HepG2 (cell line): Measurements from ENCODE around the gene IFIH1. TPM values are rescaled to one million over a fixed set of nuclear protein-coding genes. Genes with fewer than 3 reads are reported as not detected.
A peak's percentile ranks its signal among the peaks of the same experiment; 100 is the strongest.

ENCODE experiments used
- AKAP8 ChIP-seq: sonication (generic); formaldehyde crosslinking; IDR thresholded peaks from 2 replicates; pipeline ENCODE4 v1.5.1; 2020; ENCODE audit warnings: mild to moderate bottlenecking, missing genetic modification reagents
- BHLHE40 ChIP-seq: IDR thresholded peaks from 2 replicates; pipeline ENCODE4 v1.6.1; 2011; ENCODE audit warnings: low read length, improper control_type of control experiment
- BORCS8-MEF2B ChIP-seq: sonication (generic); formaldehyde crosslinking; IDR thresholded peaks from 2 replicates; pipeline ENCODE4 v1.8.0; 2022; ENCODE audit warnings: mild to moderate bottlenecking, missing genetic modification reagents
- ELF1 ChIP-seq: sonication (generic); formaldehyde crosslinking; IDR thresholded peaks from 2 replicates; pipeline ENCODE4 v1.4.0; 2020; ENCODE audit warnings: missing genetic modification reagents
- FOXA1 ChIP-seq, 2 experiments: fragments of 450-650 bp in 1 of 2; sonication (generic) in 1 of 2; formaldehyde crosslinking in 1 of 2; IDR thresholded peaks; 2 replicates each; pipeline versions ENCODE4 v1.4.0 to v1.6.1; 2016 to 2020; ENCODE audit warnings: missing genetic modification reagents in 1 of 2
- GZF1 ChIP-seq: sonication (generic); formaldehyde crosslinking; IDR thresholded peaks from 2 replicates; pipeline ENCODE4 v1.5.1; 2020; ENCODE audit warnings: mild to moderate bottlenecking, missing genetic modification reagents
- HIVEP1 ChIP-seq: sonication (generic); formaldehyde crosslinking; IDR thresholded peaks from 2 replicates; pipeline ENCODE4 v1.4.0; 2020; ENCODE audit warnings: mild to moderate bottlenecking, missing genetic modification reagents
- KLF15 ChIP-seq: sonication (generic); formaldehyde crosslinking; IDR thresholded peaks from 2 replicates; pipeline ENCODE4 v1.8.1; 2023; ENCODE audit warnings: borderline replicate concordance, mild to moderate bottlenecking, inconsistent platforms, missing genetic modification reagents, mixed read lengths
- MAFG ChIP-seq: sonication (generic); formaldehyde crosslinking; IDR thresholded peaks from 2 replicates; pipeline ENCODE4 v1.5.1; 2020; ENCODE audit warnings: mild to moderate bottlenecking, missing genetic modification reagents
- MIER2 ChIP-seq: IDR thresholded peaks from 2 replicates; pipeline ENCODE4 v1.6.1; 2016; ENCODE audit warnings: missing biosample characterization, missing genetic modification reagents
- NR2F6 ChIP-seq, 2 experiments: IDR thresholded peaks; 2 replicates each; pipeline ENCODE4 v1.6.1; 2016; ENCODE audit warnings: antibody characterized with exemption in 1 of 2, mild to moderate bottlenecking in 1 of 2
- RFX5 ChIP-seq: IDR thresholded peaks from 2 replicates; pipeline ENCODE4 v1.6.1; 2011; ENCODE audit warnings: low read depth, low read length, improper control_type of control experiment
- U2AF1 ChIP-seq: fragments of 200-400 bp; formaldehyde crosslinking; optimal IDR thresholded peaks from 2 replicates; pipeline ENCODE3; 2017; ENCODE audit warnings: mild to moderate bottlenecking, low read depth, low read length
- ZNF30 ChIP-seq: sonication (generic); formaldehyde crosslinking; IDR thresholded peaks from 2 replicates; pipeline ENCODE4 v1.5.0; 2020; ENCODE audit warnings: mild to moderate bottlenecking, missing genetic modification reagents
- ZNF451 ChIP-seq: sonication (generic); formaldehyde crosslinking; IDR thresholded peaks from 2 replicates; pipeline ENCODE4 v1.5.0; 2020; ENCODE audit warnings: mild to moderate bottlenecking, missing genetic modification reagents
- ZNF605 ChIP-seq: sonication (generic); formaldehyde crosslinking; IDR thresholded peaks from 2 replicates; pipeline ENCODE4 v1.8.0; 2022; ENCODE audit warnings: mild to moderate bottlenecking, missing genetic modification reagents
- ZNF7 ChIP-seq: IDR thresholded peaks from 2 replicates; pipeline ENCODE4 v1.6.1; 2016; ENCODE audit warnings: missing biosample characterization, missing genetic modification reagents
- ZNF766 ChIP-seq: sonication (generic); formaldehyde crosslinking; IDR thresholded peaks from 2 replicates; pipeline ENCODE4 v1.5.0; 2020; ENCODE audit warnings: missing genetic modification reagents, borderline replicate concordance
- ZZZ3 ChIP-seq: sonication (generic); formaldehyde crosslinking; IDR thresholded peaks from 2 replicates; pipeline ENCODE4 v1.4.0; 2020; ENCODE audit warnings: missing genetic modification reagents, mild to moderate bottlenecking, borderline replicate concordance
- polyA plus RNA-seq, 8 experiments: library from polyadenylated mRNA; depleted of rRNA in 3 of 8; stranded (reverse) in 7 of 8; unstranded in 1 of 8; fragments of >200 nt; fragmentation: Illumina TruSeq in 4 of 8; extraction: Trizol in 4 of 8; gene quantifications; 2 replicates each; pipeline versions ENCODE4 v1.2.1 to v1.2.3, GENCODE V29; 2011 to 2016; ENCODE audit warnings: low read depth in 4 of 8, missing spikeins in 1 of 8, mixed read lengths in 1 of 8; ENCODE audit not compliant: insufficient read depth in 1 of 8
- total RNA-seq, 5 experiments: library from RNA; depleted of rRNA; stranded (reverse); fragments of >200 nt; fragmentation: Illumina TruSeq; extraction: Trizol; gene quantifications; 2 replicates each; pipeline ENCODE4 v1.2.3, GENCODE V29; 2016; ENCODE audit warnings: low read depth in 1 of 5
- TF ChIP-seq, protein P1 (sequence below): sonication (generic); formaldehyde crosslinking; IDR thresholded peaks from 2 replicates; pipeline ENCODE4 v1.4.0; 2020; ENCODE audit warnings: mild to moderate bottlenecking, low read depth, missing genetic modification reagents
- TF ChIP-seq, protein P2 (sequence below): sonication (generic); formaldehyde crosslinking; IDR thresholded peaks from 2 replicates; pipeline ENCODE4 v1.8.1; 2022; ENCODE audit warnings: mild to moderate bottlenecking, missing genetic modification reagents
- TF ChIP-seq, protein P3 (sequence below): sonication (generic); formaldehyde crosslinking; IDR thresholded peaks from 2 replicates; pipeline ENCODE4 v1.5.0; 2020; ENCODE audit warnings: missing genetic modification reagents
- TF ChIP-seq, protein P4 (sequence below): sonication (generic); formaldehyde crosslinking; IDR thresholded peaks from 2 replicates; pipeline ENCODE4 v1.4.0; 2020; ENCODE audit warnings: missing genetic modification reagents, borderline replicate concordance

IFIH1 gene
- total and polyA plus RNA-seq, 2 of the 13 experiments (the other 11 are each of a cell fraction or from before 2014, with no cell fraction given), result 1.5 to 11.5 TPM

DNA sequence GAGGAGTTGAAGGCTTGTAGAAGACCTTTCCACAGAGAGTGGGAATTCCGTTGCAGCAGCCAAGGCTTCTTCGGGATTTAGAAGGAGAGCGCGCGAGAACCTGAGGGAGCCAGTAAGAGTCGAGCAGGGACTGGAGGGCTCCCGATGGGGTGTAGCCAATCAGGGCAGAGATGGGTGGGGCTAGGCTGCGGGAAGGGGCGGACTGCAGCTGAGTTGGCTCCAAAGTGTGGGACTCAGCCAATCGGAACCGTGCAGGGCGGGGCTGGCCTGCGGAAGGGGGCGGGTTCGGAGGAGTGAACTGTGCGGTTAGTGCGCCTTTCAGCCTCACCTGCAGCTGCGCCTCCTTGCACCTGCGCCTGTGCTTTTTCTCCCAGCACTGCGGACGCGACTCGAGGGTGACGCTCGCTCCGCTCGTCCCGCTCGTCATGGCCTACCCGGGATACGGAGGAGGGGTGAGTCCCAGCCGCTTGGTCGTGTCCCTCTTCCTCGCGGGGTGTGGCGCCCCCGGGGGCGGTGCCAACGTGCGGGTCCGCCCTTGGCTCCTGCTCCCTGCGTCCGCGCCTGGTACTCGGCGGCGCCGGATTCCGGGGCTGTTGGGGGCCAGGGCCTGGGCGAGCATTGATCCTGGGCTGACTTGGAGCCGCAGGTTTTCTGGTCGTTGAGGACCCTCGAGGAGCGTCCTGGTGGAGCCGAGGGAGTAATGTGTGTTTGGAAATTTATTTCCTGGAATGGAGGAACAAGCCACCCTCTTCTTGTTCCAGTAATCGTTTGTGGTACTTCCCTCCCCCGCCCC, 25.5 kb upstream of the IFIH1 start, which contains the start of gene GCA (continued):
- TF ChIP-seq FOXA1 (IDR thresholded peaks at IDR 0.05) (no peak), FOXA1 (CRISPR knock-in tag; IDR thresholded peaks at IDR 0.05) (peak; percentile 17; the same call in 1 of the 2 replicates), ZNF451 (CRISPR knock-in tag) (peak; percentile 76; the same call in 1 of the 2 replicates), U2AF1 (no peak), ZNF7 (no peak), ZNF766 (CRISPR knock-in tag) (no peak), ELF1 (CRISPR knock-in tag) (peak; percentile 66; the same call in 1 of the 2 replicates), BORCS8-MEF2B (CRISPR knock-in tag) (peak; percentile 93), AKAP8 (CRISPR knock-in tag) (no peak), MAFG (CRISPR knock-in tag) (no peak), ZNF30 (CRISPR knock-in tag) (peak; percentile 50; the same call in 1 of the 2 replicates), ZZZ3 (CRISPR knock-in tag) (no peak), HIVEP1 (CRISPR knock-in tag) (peak; percentile 94), ZNF605 (CRISPR knock-in tag) (peak; percentile 89), NR2F6 (IDR thresholded peaks at IDR 0.05) (no peak), NR2F6 (CRISPR knock-in tag; IDR thresholded peaks at IDR 0.05) (peak; percentile 33; the same call in 1 of the 2 replicates), GZF1 (CRISPR knock-in tag) (0 out of 2 replicates have a peak, but pooled peaks have one; percentile 30), BHLHE40 (peak; percentile 14; the same call in 1 of the 2 replicates), MIER2 (peak; percentile 65), KLF15 (CRISPR knock-in tag) (peak; percentile 87), RFX5 (peak; percentile 58)
- TF ChIP-seq, protein P1, sequence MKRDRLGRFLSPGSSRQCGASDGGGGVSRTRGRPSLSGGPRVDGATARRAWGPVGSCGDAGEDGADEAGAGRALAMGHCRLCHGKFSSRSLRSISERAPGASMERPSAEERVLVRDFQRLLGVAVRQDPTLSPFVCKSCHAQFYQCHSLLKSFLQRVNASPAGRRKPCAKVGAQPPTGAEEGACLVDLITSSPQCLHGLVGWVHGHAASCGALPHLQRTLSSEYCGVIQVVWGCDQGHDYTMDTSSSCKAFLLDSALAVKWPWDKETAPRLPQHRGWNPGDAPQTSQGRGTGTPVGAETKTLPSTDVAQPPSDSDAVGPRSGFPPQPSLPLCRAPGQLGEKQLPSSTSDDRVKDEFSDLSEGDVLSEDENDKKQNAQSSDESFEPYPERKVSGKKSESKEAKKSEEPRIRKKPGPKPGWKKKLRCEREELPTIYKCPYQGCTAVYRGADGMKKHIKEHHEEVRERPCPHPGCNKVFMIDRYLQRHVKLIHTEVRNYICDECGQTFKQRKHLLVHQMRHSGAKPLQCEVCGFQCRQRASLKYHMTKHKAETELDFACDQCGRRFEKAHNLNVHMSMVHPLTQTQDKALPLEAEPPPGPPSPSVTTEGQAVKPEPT (CRISPR knock-in tag), result peak; percentile 75; the same call in 1 of the 2 replicates
- TF ChIP-seq, protein P2, sequence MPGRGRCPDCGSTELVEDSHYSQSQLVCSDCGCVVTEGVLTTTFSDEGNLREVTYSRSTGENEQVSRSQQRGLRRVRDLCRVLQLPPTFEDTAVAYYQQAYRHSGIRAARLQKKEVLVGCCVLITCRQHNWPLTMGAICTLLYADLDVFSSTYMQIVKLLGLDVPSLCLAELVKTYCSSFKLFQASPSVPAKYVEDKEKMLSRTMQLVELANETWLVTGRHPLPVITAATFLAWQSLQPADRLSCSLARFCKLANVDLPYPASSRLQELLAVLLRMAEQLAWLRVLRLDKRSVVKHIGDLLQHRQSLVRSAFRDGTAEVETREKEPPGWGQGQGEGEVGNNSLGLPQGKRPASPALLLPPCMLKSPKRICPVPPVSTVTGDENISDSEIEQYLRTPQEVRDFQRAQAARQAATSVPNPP (CRISPR knock-in tag), result peak; percentile 82
- TF ChIP-seq, protein P3, sequence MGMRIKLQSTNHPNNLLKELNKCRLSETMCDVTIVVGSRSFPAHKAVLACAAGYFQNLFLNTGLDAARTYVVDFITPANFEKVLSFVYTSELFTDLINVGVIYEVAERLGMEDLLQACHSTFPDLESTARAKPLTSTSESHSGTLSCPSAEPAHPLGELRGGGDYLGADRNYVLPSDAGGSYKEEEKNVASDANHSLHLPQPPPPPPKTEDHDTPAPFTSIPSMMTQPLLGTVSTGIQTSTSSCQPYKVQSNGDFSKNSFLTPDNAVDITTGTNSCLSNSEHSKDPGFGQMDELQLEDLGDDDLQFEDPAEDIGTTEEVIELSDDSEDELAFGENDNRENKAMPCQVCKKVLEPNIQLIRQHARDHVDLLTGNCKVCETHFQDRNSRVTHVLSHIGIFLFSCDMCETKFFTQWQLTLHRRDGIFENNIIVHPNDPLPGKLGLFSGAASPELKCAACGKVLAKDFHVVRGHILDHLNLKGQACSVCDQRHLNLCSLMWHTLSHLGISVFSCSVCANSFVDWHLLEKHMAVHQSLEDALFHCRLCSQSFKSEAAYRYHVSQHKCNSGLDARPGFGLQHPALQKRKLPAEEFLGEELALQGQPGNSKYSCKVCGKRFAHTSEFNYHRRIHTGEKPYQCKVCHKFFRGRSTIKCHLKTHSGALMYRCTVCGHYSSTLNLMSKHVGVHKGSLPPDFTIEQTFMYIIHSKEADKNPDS (CRISPR knock-in tag), result no peak
- TF ChIP-seq, protein P4, sequence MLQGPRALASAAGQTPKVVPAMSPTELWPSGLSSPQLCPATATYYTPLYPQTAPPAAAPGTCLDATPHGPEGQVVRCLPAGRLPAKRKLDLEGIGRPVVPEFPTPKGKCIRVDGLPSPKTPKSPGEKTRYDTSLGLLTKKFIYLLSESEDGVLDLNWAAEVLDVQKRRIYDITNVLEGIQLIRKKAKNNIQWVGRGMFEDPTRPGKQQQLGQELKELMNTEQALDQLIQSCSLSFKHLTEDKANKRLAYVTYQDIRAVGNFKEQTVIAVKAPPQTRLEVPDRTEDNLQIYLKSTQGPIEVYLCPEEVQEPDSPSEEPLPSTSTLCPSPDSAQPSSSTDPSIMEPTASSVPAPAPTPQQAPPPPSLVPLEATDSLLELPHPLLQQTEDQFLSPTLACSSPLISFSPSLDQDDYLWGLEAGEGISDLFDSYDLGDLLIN (CRISPR knock-in tag), result peak; percentile 65; the same call in 1 of the 2 replicates
